HepG2 (cell line): ENCODE measurements around the gene NCMAP. TPM values are rescaled to one million over a fixed set of nuclear protein-coding genes. Genes with fewer than 3 reads are reported as not detected.

Experiments used
- ATAC-seq: fragments of 200-7000 bp; cut with Tn5 transposase; 3 replicates; pipeline ENCODE4 v1.9.1; 2020; ENCODE audit warnings: mild to moderate bottlenecking, moderate library complexity
- BruUV-seq: library from RNA; stranded (reverse); fragments of 400-500 nt; replicated peaks from 2 replicates; lab custom pipeline; 2021; lab: Mats Ljungman, UMichigan
- CTCF ChIA-PET: fragments of 300-600 bp; formaldehyde crosslinking; extraction: SDS; loops from one replicate; lab custom pipeline; 2021; ENCODE audit warnings: low total read pairs, inconsistent platforms, low intra/inter-chr PET ratio; lab: Yijun Ruan, JAX
- POLR2A ChIA-PET: fragments of 350-600 bp; sonication (Branson Sonifier 250); formaldehyde crosslinking; loops from one replicate; lab custom pipeline; 2020; ENCODE audit warnings: antibody characterized with exemption, inconsistent platforms; lab: Yijun Ruan, JAX
- DNase-seq: peaks from one replicate; pipeline ENCODE4 v3.0.0-alpha.2; 2015; ENCODE audit warnings: low spot score
- FAIRE-seq: peaks from 3 replicates; lab custom pipeline; 2011; peaks lifted over from hg19 to GRCh38; lab: Jason Lieb, UNC
- H2AFZ ChIP-seq: one replicate; pipeline ENCODE4 v1.6.1; 2011; ENCODE audit warnings: low read length, inconsistent platforms
- H3K27ac ChIP-seq: fragments of 300-600 bp; 3 replicates; pipeline ENCODE4 v1.8.0; 2011; ENCODE audit warnings: mixed run types, mild to moderate bottlenecking, mixed read lengths, low read length, inconsistent platforms; ENCODE audit not compliant: insufficient read depth; ENCODE audit errors: extremely low read length
- H3K27me3 ChIP-seq, 2 experiments: fragments of 200-600 bp in 1 of 2; 2 replicates in 1 of 2; 3 replicates in 1 of 2; pipeline versions ENCODE4 v1.6.0 to v1.8.0; 2011; ENCODE audit warnings: low read length in 2 of 2, mild to moderate bottlenecking in 2 of 2, moderate library complexity in 2 of 2, inconsistent platforms in 1 of 2; ENCODE audit not compliant: insufficient read depth in 2 of 2, control insufficient read depth in 1 of 2
- H3K36me3 ChIP-seq, 2 experiments: fragments of 200-600 bp in 1 of 2; replicated peaks in 1 of 2; 2 replicates in 1 of 2; 3 replicates in 1 of 2; pipeline versions ENCODE4 v1.5.1 to v1.8.0; 2011; ENCODE audit warnings: low read length in 2 of 2, inconsistent platforms in 1 of 2; ENCODE audit not compliant: insufficient read depth in 2 of 2, control insufficient read depth in 1 of 2
- H3K4me1 ChIP-seq: 2 replicates; pipeline ENCODE4 v1.5.1; 2012; ENCODE audit warnings: low read length, inconsistent platforms; ENCODE audit not compliant: insufficient read depth
- H3K4me2 ChIP-seq: 2 replicates; pipeline ENCODE4 v1.6.0; 2011; ENCODE audit warnings: low read depth, low read length, inconsistent platforms
- H3K4me3 ChIP-seq, 3 experiments: fragments of 200-600 bp in 1 of 3; sonication (generic), shearing (Covaris generic) in 1 of 3; replicated peaks in 1 of 3; 2 replicates each; pipeline ENCODE4 v1.5.1; 2011 to 2016; ENCODE audit warnings: low read length in 3 of 3, inconsistent platforms in 2 of 3, low read depth in 2 of 3, mild to moderate bottlenecking in 2 of 3, control low read depth in 1 of 3, mixed read lengths in 1 of 3; ENCODE audit not compliant: insufficient read depth in 1 of 3
- H3K79me2 ChIP-seq: one replicate; pipeline ENCODE4 v1.6.1; 2011; ENCODE audit warnings: low read length, inconsistent platforms; ENCODE audit not compliant: insufficient read depth
- H3K9ac ChIP-seq: 2 replicates; pipeline ENCODE4 v1.6.0; 2011; ENCODE audit warnings: mild to moderate bottlenecking, low read depth, low read length, inconsistent platforms; ENCODE audit not compliant: insufficient read depth
- H3K9me3 ChIP-seq: 2 replicates; pipeline ENCODE4 v1.5.1; 2012; ENCODE audit warnings: mild to moderate bottlenecking, low read length
- H4K20me1 ChIP-seq: 2 replicates; pipeline ENCODE4 v1.6.0; 2011; ENCODE audit warnings: inconsistent platforms, mild to moderate bottlenecking, low read length, moderate library complexity; ENCODE audit not compliant: insufficient read depth
- ATRX ChIP-seq: sonication (generic); formaldehyde crosslinking; IDR thresholded peaks from 2 replicates; pipeline ENCODE4 v1.4.0; 2020; ENCODE audit warnings: missing genetic modification reagents, borderline replicate concordance
- CHD4 ChIP-seq: fragments of 200-600 bp; sonication (generic); IDR thresholded peaks from 2 replicates; pipeline ENCODE4 v1.7.0; 2017; ENCODE audit warnings: mild to moderate bottlenecking, low read length, borderline replicate concordance
- DNMT1 ChIP-seq: sonication (generic); formaldehyde crosslinking; IDR thresholded peaks from 2 replicates; pipeline ENCODE4 v1.5.1; 2020; ENCODE audit warnings: mild to moderate bottlenecking, missing genetic modification reagents
- GMEB2 ChIP-seq: IDR thresholded peaks from 2 replicates; pipeline ENCODE4 v1.6.1; 2016; ENCODE audit warnings: missing biosample characterization, missing genetic modification reagents, low read depth
- MTA1 ChIP-seq: sonication (generic); formaldehyde crosslinking; IDR thresholded peaks from 2 replicates; pipeline ENCODE4 v1.4.0; 2020; ENCODE audit warnings: missing genetic modification reagents, mild to moderate bottlenecking, borderline replicate concordance
- NFYB ChIP-seq: sonication (generic); formaldehyde crosslinking; IDR thresholded peaks from 2 replicates; pipeline ENCODE4 v1.4.0; 2020; ENCODE audit warnings: missing genetic modification reagents
- POLR2A ChIP-seq, 2 experiments: IDR thresholded peaks; 2 replicates each; pipeline ENCODE4 v1.6.1; 2011; ENCODE audit warnings: low read depth in 2 of 2, low read length in 2 of 2, mild to moderate bottlenecking in 1 of 2, moderate library complexity in 1 of 2; ENCODE audit not compliant: insufficient read depth in 1 of 2
- SMAD1 ChIP-seq: sonication (generic); formaldehyde crosslinking; IDR thresholded peaks from 2 replicates; pipeline ENCODE4 v1.4.0; 2020; ENCODE audit warnings: missing genetic modification reagents, low read depth, mild to moderate bottlenecking, borderline replicate concordance
- ZNF224 ChIP-seq: sonication (generic); formaldehyde crosslinking; IDR thresholded peaks from 2 replicates; pipeline ENCODE4 v1.5.0; 2020; ENCODE audit warnings: mild to moderate bottlenecking, missing genetic modification reagents
- ZNF615 ChIP-seq: sonication (generic); formaldehyde crosslinking; IDR thresholded peaks from 2 replicates; pipeline ENCODE4 v1.5.0; 2020; ENCODE audit warnings: mild to moderate bottlenecking, missing genetic modification reagents, borderline replicate concordance
- WGBS: methylation state at CpG from one replicate; pipeline ENCODE4 v1.1.6; 2017; ENCODE audit warnings: low lambda C conversion rate; 5-methylcytosine and 5-hydroxymethylcytosine counted together
- in situ Hi-C: cut with HindIII; loops from 2 replicates; pipeline ENCODE4 v1.10.0; 2017; ENCODE audit warnings: low pct_unique_long_range_greater_than_20kb; ENCODE audit not compliant: extremely low pct_ligation_motif_present
- intact Hi-C: fragments of 100-400 bp; cut with micrococcal nuclease; formaldehyde crosslinking; loops from one replicate; pipeline ENCODE4 v1.10.0; 2022; ENCODE audit not compliant: unreplicated experiment
- polyA plus RNA-seq, 8 experiments: library from polyadenylated mRNA; depleted of rRNA in 3 of 8; stranded (reverse) in 7 of 8; unstranded in 1 of 8; fragments of >200 nt; fragmentation: Illumina TruSeq in 4 of 8; extraction: Trizol in 4 of 8; gene quantifications; 2 replicates each; pipeline versions ENCODE4 v1.2.1 to v1.2.3, GENCODE V29; 2011 to 2016; ENCODE audit warnings: low read depth in 4 of 8, missing spikeins in 1 of 8, mixed read lengths in 1 of 8; ENCODE audit not compliant: insufficient read depth in 1 of 8
- total RNA-seq, 5 experiments: library from RNA; depleted of rRNA; stranded (reverse); fragments of >200 nt; fragmentation: Illumina TruSeq; extraction: Trizol; gene quantifications; 2 replicates each; pipeline ENCODE4 v1.2.3, GENCODE V29; 2016; ENCODE audit warnings: low read depth in 1 of 5

Gene NCMAP
- total and polyA plus RNA-seq, 2 of the 13 experiments (the other 11 are each of a cell fraction or from before 2014, with no cell fraction given) = 2.7 to 20.0 TPM

- no peak for FAIRE-seq
- 97% methylated on average over 7 of the region's 7 CpGs for WGBS
- H3K36me3 ChIP-seq = no peaks in the 10 kb centered on the region; a peak in 1 of 5 replicates
- H3K4me1 ChIP-seq = peaks cover 46% of the 10 kb centered on the region
- no peaks in the 10 kb centered on the region for H4K20me1 ChIP-seq
- H3K27ac ChIP-seq = no peak overlapping the region
- no peaks in the 10 kb centered on the region for H3K9me3 ChIP-seq
- no peak overlapping the region for H3K9ac ChIP-seq
- no peak for TF ChIP-seq POLR2A (IDR thresholded peaks at IDR 0.05; ENCODE audit: insufficient read depth in 1 of 2, low read depth in 2 of 2, low read length in 2 of 2)
- no peak for TF ChIP-seq ZNF615 (CRISPR knock-in tag)
- TF ChIP-seq SMAD1 (CRISPR knock-in tag) = no peak
- TF ChIP-seq, all 625 proteins: peak for 0
- intact Hi-C loops (no loop called here), in situ Hi-C loops (no loop called here)
- H3K79me2 ChIP-seq = no peaks in the 10 kb centered on the region
- DNase-seq = no peak
- POLR2A ChIA-PET = no interaction called here
- no peak overlapping the region for H2AFZ ChIP-seq
- no peak overlapping the region for H3K4me2 ChIP-seq
- no peak overlapping the region for H3K4me3 ChIP-seq
- H3K27me3 ChIP-seq = no peaks in the 10 kb centered on the region
- BruUV-seq = no TSS peak
- CTCF ChIA-PET = no interaction called here
- ATAC-seq = no peak
Measured at GRCh38 chr1:24578846-24579245, 23.0 kb downstream of the NCMAP start.

GRCh38 chr1:24580756-24581155 is 24.9 kb downstream of the NCMAP start:
- no peaks in the 10 kb centered on the region for H4K20me1 ChIP-seq
- intact Hi-C loops = no loop called here
- no peak for FAIRE-seq
- WGBS = 72% methylated on average over 10 of the region's 10 CpGs
- H3K9me3 ChIP-seq = no peaks in the 10 kb centered on the region
- H3K79me2 ChIP-seq = no peaks in the 10 kb centered on the region
- H3K9ac ChIP-seq = no peak overlapping the region
- peaks cover 35% of the 10 kb centered on the region for H3K4me1 ChIP-seq
- DNase-seq = no peak
- POLR2A ChIA-PET = no interaction called here
- H3K4me2 ChIP-seq = no peak overlapping the region
- no peaks in the 10 kb centered on the region for H3K27me3 ChIP-seq
- no peaks in the 10 kb centered on the region; a peak in 1 of 5 replicates for H3K36me3 ChIP-seq
- no peak for ATAC-seq
- in situ Hi-C loops = no loop called here
- no peak overlapping the region for H3K27ac ChIP-seq
- no peak overlapping the region for H2AFZ ChIP-seq
- BruUV-seq = no TSS peak
- H3K4me3 ChIP-seq = no peak overlapping the region
- no peak for TF ChIP-seq GMEB2 (CRISPR knock-in tag)
- no peak for TF ChIP-seq ZNF224 (CRISPR knock-in tag)
- no peak for TF ChIP-seq CHD4
- no peak for TF ChIP-seq ATRX (CRISPR knock-in tag)
- TF ChIP-seq MTA1 (CRISPR knock-in tag) = no peak
- TF ChIP-seq NFYB (CRISPR knock-in tag) = no peak
- TF ChIP-seq DNMT1 (CRISPR knock-in tag) = no peak
- CTCF ChIA-PET = no interaction called here
